ENCODE measurements around the gene SLC35F1.

DNA sequence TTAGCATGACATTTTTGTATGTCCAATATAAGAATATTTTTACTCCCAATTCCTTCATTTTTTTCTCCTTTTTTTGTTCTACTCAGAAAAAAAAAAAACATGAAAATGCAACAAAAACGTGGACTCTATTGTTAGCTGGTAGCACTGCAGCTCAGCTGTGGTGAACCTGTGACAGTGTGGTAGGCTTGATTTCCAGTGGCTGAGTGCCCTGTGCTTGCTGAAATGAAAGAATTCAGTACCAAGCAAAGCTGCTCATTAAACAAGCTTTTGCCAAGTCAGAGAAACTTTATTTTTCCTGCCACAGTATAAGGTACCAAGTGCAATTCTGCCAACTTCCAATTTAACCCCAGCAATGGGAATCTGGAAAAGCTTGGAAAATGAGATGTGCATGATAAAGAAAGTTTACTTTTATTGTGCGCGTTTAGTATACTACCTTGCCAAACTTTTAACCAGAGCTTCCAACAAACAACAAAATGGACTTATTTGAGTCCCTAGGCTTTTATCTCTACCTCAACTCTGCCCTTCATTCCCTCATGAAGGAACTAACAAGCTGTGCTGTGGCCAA is 215.2 kb downstream of the SLC35F1 start:
- TF ChIP-seq POLR2A (IDR thresholded peaks at IDR 0.05) = no peak
- TF ChIP-seq, protein P1, sequence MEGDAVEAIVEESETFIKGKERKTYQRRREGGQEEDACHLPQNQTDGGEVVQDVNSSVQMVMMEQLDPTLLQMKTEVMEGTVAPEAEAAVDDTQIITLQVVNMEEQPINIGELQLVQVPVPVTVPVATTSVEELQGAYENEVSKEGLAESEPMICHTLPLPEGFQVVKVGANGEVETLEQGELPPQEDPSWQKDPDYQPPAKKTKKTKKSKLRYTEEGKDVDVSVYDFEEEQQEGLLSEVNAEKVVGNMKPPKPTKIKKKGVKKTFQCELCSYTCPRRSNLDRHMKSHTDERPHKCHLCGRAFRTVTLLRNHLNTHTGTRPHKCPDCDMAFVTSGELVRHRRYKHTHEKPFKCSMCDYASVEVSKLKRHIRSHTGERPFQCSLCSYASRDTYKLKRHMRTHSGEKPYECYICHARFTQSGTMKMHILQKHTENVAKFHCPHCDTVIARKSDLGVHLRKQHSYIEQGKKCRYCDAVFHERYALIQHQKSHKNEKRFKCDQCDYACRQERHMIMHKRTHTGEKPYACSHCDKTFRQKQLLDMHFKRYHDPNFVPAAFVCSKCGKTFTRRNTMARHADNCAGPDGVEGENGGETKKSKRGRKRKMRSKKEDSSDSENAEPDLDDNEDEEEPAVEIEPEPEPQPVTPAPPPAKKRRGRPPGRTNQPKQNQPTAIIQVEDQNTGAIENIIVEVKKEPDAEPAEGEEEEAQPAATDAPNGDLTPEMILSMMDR (IDR thresholded peaks at IDR 0.05) = no peak

All from lower leg skin (tissue), 3 donors.